Liver (tissue), 3 donors: ENCODE measurements around the gene C11orf58.

Source experiments
- CTCF ChIP-seq: fragments of 150-350 bp; IDR thresholded peaks from 2 replicates; pipeline ENCODE4 v1.5.1; 2017; ENCODE audit warnings: improper control_type of control experiment, low read depth, low read length; ENCODE audit not compliant: missing input control
- EGR1 ChIP-seq, 2 donors: IDR thresholded peaks; 2 replicates each; pipeline ENCODE4 v1.6.1; 2016 to 2018; ENCODE audit warnings: antibody characterized with exemption in 2 of 2, low read depth in 2 of 2
- ZBTB33 ChIP-seq: IDR thresholded peaks from 2 replicates; pipeline ENCODE4 v1.6.1; 2016; ENCODE audit warnings: antibody characterized with exemption
- donor health status: healthy.
- donor health status: healthy.

GRCh38 chr11:16788141-16789062 is 50.0 kb downstream of the C11orf58 start:
- peak; percentile 99 for TF ChIP-seq CTCF
- TF ChIP-seq ZBTB33, result peak; percentile 69
- peak in 1 of 2 donors; percentile 91 for TF ChIP-seq EGR1 (IDR thresholded peaks at IDR 0.05; ENCODE audit: low read depth in 2 of 2)
